Measurements from ENCODE around the gene UBE3D.

Gene UBE3D

GRCh38 chr6:82987951-82988350 lies 77.7 kb downstream of the UBE3D start:
- Histone ChIP-seq H2AFZ (ENCODE audit: low read depth, low read length, severe bottlenecking) (no peak overlapping the region), H3K79me2 (ENCODE audit: insufficient read depth, low read length) (no peaks in the 10 kb centered on the region), H3K9ac (ENCODE audit: low read length) (no peak overlapping the region), H3K27ac (ENCODE audit: low read depth, low read length) (no peak overlapping the region), H3K36me3 (ENCODE audit: low read length) (no peaks in the 10 kb centered on the region), H3K9me3 (ENCODE audit: insufficient read depth, low read length) (no peaks in the 10 kb centered on the region), H3K27me3 (ENCODE audit: low read length) (no peaks in the 10 kb centered on the region), H3F3A (ENCODE audit: insufficient read depth) (peaks cover 3% of the 10 kb centered on the region; the same call in 1 of the 2 replicates), H3K9me2 (replicated peaks; ENCODE audit: insufficient read depth, low read length) (no peaks in the 10 kb centered on the region), H3K4me3 (ENCODE audit: insufficient read depth, low read length, poor library complexity, severe bottlenecking) (no peak overlapping the region), H3K4me2 (ENCODE audit: low read depth, low read length, poor library complexity, severe bottlenecking) (no peak overlapping the region), H4K20me1 (ENCODE audit: low read depth, low read length) (no peaks in the 10 kb centered on the region)
- TF ChIP-seq, protein P1, sequence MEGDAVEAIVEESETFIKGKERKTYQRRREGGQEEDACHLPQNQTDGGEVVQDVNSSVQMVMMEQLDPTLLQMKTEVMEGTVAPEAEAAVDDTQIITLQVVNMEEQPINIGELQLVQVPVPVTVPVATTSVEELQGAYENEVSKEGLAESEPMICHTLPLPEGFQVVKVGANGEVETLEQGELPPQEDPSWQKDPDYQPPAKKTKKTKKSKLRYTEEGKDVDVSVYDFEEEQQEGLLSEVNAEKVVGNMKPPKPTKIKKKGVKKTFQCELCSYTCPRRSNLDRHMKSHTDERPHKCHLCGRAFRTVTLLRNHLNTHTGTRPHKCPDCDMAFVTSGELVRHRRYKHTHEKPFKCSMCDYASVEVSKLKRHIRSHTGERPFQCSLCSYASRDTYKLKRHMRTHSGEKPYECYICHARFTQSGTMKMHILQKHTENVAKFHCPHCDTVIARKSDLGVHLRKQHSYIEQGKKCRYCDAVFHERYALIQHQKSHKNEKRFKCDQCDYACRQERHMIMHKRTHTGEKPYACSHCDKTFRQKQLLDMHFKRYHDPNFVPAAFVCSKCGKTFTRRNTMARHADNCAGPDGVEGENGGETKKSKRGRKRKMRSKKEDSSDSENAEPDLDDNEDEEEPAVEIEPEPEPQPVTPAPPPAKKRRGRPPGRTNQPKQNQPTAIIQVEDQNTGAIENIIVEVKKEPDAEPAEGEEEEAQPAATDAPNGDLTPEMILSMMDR (IDR thresholded peaks at IDR 0.05; ENCODE audit: insufficient read depth, low read length, poor library complexity, severe bottlenecking): no peak
- no peak for TF ChIP-seq EZH2phosphoT487 (conservative IDR thresholded peaks at IDR 0.05; ENCODE audit: low read length)

DNA sequence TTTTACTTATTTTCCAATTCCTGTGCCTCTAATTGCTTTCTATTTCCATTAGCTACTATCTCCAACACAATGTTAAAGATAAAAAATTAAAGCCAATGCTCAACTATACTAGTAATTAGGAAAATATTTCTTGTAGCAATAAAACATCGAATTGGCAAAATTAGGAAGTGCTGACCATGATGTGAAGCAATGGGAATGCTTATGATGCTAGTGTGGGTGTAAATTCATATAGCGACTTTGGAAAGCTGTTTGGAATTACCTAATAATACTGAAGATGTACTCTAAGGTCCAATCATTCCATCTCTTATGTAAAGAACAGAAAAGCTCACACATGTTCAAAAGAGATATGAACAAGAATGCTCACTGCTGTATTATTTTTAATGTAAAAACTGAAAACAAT lies 78.2 kb downstream of the UBE3D start:
- H4K20me1 ChIP-seq (ENCODE audit: low read depth, low read length): no peaks in the 10 kb centered on the region
- H3K4me3 ChIP-seq (ENCODE audit: insufficient read depth, low read length, poor library complexity, severe bottlenecking): no peak overlapping the region
- H3K9ac ChIP-seq (ENCODE audit: low read length): no peak overlapping the region
- no peaks in the 10 kb centered on the region for H3K36me3 ChIP-seq (ENCODE audit: low read length)
- H3K27me3 ChIP-seq (ENCODE audit: low read length): no peaks in the 10 kb centered on the region
- H2AFZ ChIP-seq (ENCODE audit: low read depth, low read length, severe bottlenecking): no peak overlapping the region
- TF ChIP-seq EZH2phosphoT487 (conservative IDR thresholded peaks at IDR 0.05; ENCODE audit: low read length): no peak
- TF ChIP-seq, protein P1 (IDR thresholded peaks at IDR 0.05; ENCODE audit: insufficient read depth, low read length, poor library complexity, severe bottlenecking): no peak
- no peaks in the 10 kb centered on the region for H3K9me2 ChIP-seq (replicated peaks; ENCODE audit: insufficient read depth, low read length)
- no peaks in the 10 kb centered on the region for H3K9me3 ChIP-seq (ENCODE audit: insufficient read depth, low read length)
- H3K79me2 ChIP-seq (ENCODE audit: insufficient read depth, low read length): no peaks in the 10 kb centered on the region
- H3K27ac ChIP-seq (ENCODE audit: low read depth, low read length): no peak overlapping the region
- H3F3A ChIP-seq (ENCODE audit: insufficient read depth): peaks cover 3% of the 10 kb centered on the region; the same call in 1 of the 2 replicates
- no peak overlapping the region for H3K4me2 ChIP-seq (ENCODE audit: low read depth, low read length, poor library complexity, severe bottlenecking)

GRCh38 chr6:82984720-82985119 lies 80.9 kb downstream of the UBE3D start:
- Histone ChIP-seq H3K9me2 (replicated peaks; ENCODE audit: insufficient read depth, low read length) (no peaks in the 10 kb centered on the region), H3K27me3 (ENCODE audit: low read length) (no peaks in the 10 kb centered on the region), H3K9me3 (ENCODE audit: insufficient read depth, low read length) (no peaks in the 10 kb centered on the region), H4K20me1 (ENCODE audit: low read depth, low read length) (no peaks in the 10 kb centered on the region), H3K4me2 (ENCODE audit: low read depth, low read length, poor library complexity, severe bottlenecking) (no peak overlapping the region), H3K9ac (ENCODE audit: low read length) (no peak overlapping the region), H3K36me3 (ENCODE audit: low read length) (no peaks in the 10 kb centered on the region), H3F3A (ENCODE audit: insufficient read depth) (peaks cover 3% of the 10 kb centered on the region; the same call in 1 of the 2 replicates), H3K79me2 (ENCODE audit: insufficient read depth, low read length) (no peaks in the 10 kb centered on the region), H3K4me3 (ENCODE audit: insufficient read depth, low read length, poor library complexity, severe bottlenecking) (no peak overlapping the region), H3K27ac (ENCODE audit: low read depth, low read length) (no peak overlapping the region), H2AFZ (ENCODE audit: low read depth, low read length, severe bottlenecking) (no peak overlapping the region)
- no peak for TF ChIP-seq EZH2phosphoT487 (conservative IDR thresholded peaks at IDR 0.05; ENCODE audit: low read length)
- TF ChIP-seq, protein P1 (IDR thresholded peaks at IDR 0.05; ENCODE audit: insufficient read depth, low read length, poor library complexity, severe bottlenecking): no peak
